SK-N-SH treated with all-trans-retinoic acid at 6 μM for 48 hours (cell line): ENCODE data around the gene CADM2.

Source experiments
- ATAC-seq: fragments of 200-7000 bp; cut with Tn5 transposase; 3 replicates; pipeline ENCODE4 v1.9.1; 2020; ENCODE audit warnings: mild to moderate bottlenecking, moderate library complexity
- ARNTL ChIP-seq: fragments of 450-650 bp; formaldehyde crosslinking; IDR thresholded peaks from 2 replicates; pipeline ENCODE4 v1.5.0; 2020; ENCODE audit warnings: low read depth, mild to moderate bottlenecking, moderate library complexity, borderline replicate concordance
- BACH2 ChIP-seq: fragments of 250-450 bp; sonication (Bioruptor Pico); IDR thresholded peaks from 2 replicates; pipeline ENCODE4 v1.9.0; 2021; ENCODE audit warnings: mild to moderate bottlenecking, borderline replicate concordance
- CREB5 ChIP-seq: fragments of 250-450 bp; sonication (Bioruptor Pico); IDR thresholded peaks from 2 replicates; pipeline ENCODE4 v1.5.1; 2020; ENCODE audit warnings: low read depth, mild to moderate bottlenecking, moderate library complexity
- CSDC2 ChIP-seq: fragments of 250-450 bp; sonication (Bioruptor Pico); IDR thresholded peaks from 2 replicates; pipeline ENCODE4 v1.5.0; 2020; ENCODE audit warnings: mild to moderate bottlenecking, moderate library complexity
- CSRNP3 ChIP-seq: fragments of 250-450 bp; sonication (Bioruptor Pico); IDR thresholded peaks from 2 replicates; pipeline ENCODE4 v1.5.1; 2021; ENCODE audit warnings: mild to moderate bottlenecking, moderate library complexity
- ESRRG ChIP-seq: fragments of 250-450 bp; sonication (Bioruptor Pico); IDR thresholded peaks from 2 replicates; pipeline ENCODE4 v1.6.1; 2021; ENCODE audit warnings: mild to moderate bottlenecking
- GLIS3 ChIP-seq: fragments of 250-450 bp; sonication (Bioruptor Pico); IDR thresholded peaks from 2 replicates; pipeline ENCODE4 v1.5.0; 2020; ENCODE audit warnings: mild to moderate bottlenecking, moderate library complexity
- ISL1 ChIP-seq: fragments of 250-450 bp; sonication (Bioruptor Pico); IDR thresholded peaks from 2 replicates; pipeline ENCODE4 v2.1.2; 2022; ENCODE audit warnings: mild to moderate bottlenecking, moderate library complexity
- OSR1 ChIP-seq: fragments of 250-450 bp; sonication (Bioruptor Pico); IDR thresholded peaks from 2 replicates; pipeline ENCODE4 v1.8.0; 2022; ENCODE audit warnings: moderate library complexity, mild to moderate bottlenecking, inconsistent platforms
- PATZ1 ChIP-seq: fragments of 250-450 bp; sonication (Bioruptor Pico); IDR thresholded peaks from 2 replicates; pipeline ENCODE4 v1.8.0; 2020; ENCODE audit warnings: mild to moderate bottlenecking, moderate library complexity, borderline replicate concordance
- POU6F1 ChIP-seq: fragments of 250-450 bp; sonication (Bioruptor Pico); IDR thresholded peaks from 2 replicates; pipeline ENCODE4 v1.8.0; 2021; ENCODE audit warnings: low read depth, mild to moderate bottlenecking, moderate library complexity, borderline replicate concordance
- PPARA ChIP-seq: fragments of 250-450 bp; sonication (Bioruptor Pico); IDR thresholded peaks from 2 replicates; pipeline ENCODE4 v1.5.0; 2020; ENCODE audit warnings: mild to moderate bottlenecking, borderline replicate concordance
- RARB ChIP-seq: fragments of 250-450 bp; sonication (Bioruptor Pico); IDR thresholded peaks from 2 replicates; pipeline ENCODE4 v1.8.0; 2021; ENCODE audit warnings: mild to moderate bottlenecking, moderate library complexity
- SNAI2 ChIP-seq: fragments of 250-450 bp; sonication (Bioruptor Pico); IDR thresholded peaks from 2 replicates; pipeline ENCODE4 v1.5.0; 2020; ENCODE audit warnings: mild to moderate bottlenecking, moderate library complexity
- TCF4 ChIP-seq: fragments of 250-450 bp; sonication (Bioruptor Pico); IDR thresholded peaks from 2 replicates; pipeline ENCODE4 v1.8.0; 2021; ENCODE audit warnings: mild to moderate bottlenecking, moderate library complexity, borderline replicate concordance
- TOX ChIP-seq: fragments of 250-450 bp; sonication (Bioruptor Pico); IDR thresholded peaks from 2 replicates; pipeline ENCODE4 v1.8.0; 2021; ENCODE audit warnings: mild to moderate bottlenecking, moderate library complexity, borderline replicate concordance
- TSHZ2 ChIP-seq: fragments of 250-450 bp; sonication (Bioruptor Pico); IDR thresholded peaks from 2 replicates; pipeline ENCODE4 v1.5.0; 2020; ENCODE audit warnings: mild to moderate bottlenecking, moderate library complexity
- ZC3H10 ChIP-seq: fragments of 250-450 bp; sonication (Bioruptor Pico); IDR thresholded peaks from 2 replicates; pipeline ENCODE4 v1.5.1; 2021; ENCODE audit warnings: mild to moderate bottlenecking, moderate library complexity
- ZFP3 ChIP-seq: fragments of 250-450 bp; sonication (Bioruptor Pico); IDR thresholded peaks from 2 replicates; pipeline ENCODE4 v1.5.0; 2020; ENCODE audit warnings: mild to moderate bottlenecking, moderate library complexity
- ZFP30 ChIP-seq: fragments of 450-650 bp; formaldehyde crosslinking; IDR thresholded peaks from 2 replicates; pipeline ENCODE4 v1.5.0; 2022; ENCODE audit warnings: mild to moderate bottlenecking, moderate library complexity
- ZNF565 ChIP-seq: fragments of 450-650 bp; formaldehyde crosslinking; conservative IDR thresholded peaks from 2 replicates; pipeline ENCODE4 v1.5.0; 2020; ENCODE audit warnings: low read depth, mild to moderate bottlenecking, moderate library complexity
- ZNF70 ChIP-seq: fragments of 450-650 bp; formaldehyde crosslinking; IDR thresholded peaks from 2 replicates; pipeline ENCODE4 v1.5.0; 2020; ENCODE audit warnings: mild to moderate bottlenecking, moderate library complexity
- ZNF8 ChIP-seq: fragments of 450-650 bp; formaldehyde crosslinking; IDR thresholded peaks from 2 replicates; pipeline ENCODE4 v1.5.0; 2020; ENCODE audit warnings: mild to moderate bottlenecking, moderate library complexity

CADM2 gene

GRCh38 chr3:85254738-85255137 is 295.9 kb downstream of the CADM2 start:
- ATAC-seq: no peak
- TF ChIP-seq ZC3H10 (CRISPR knock-in tag) (no peak), ZNF8 (no peak)

- no peak for TF ChIP-seq ZFP3 (CRISPR knock-in tag)
- TF ChIP-seq ARNTL: no peak
- TF ChIP-seq BACH2: no peak
- TF ChIP-seq ZFP30 (CRISPR knock-in tag): no peak
- TF ChIP-seq ZNF70 (CRISPR knock-in tag): no peak
- TF ChIP-seq TCF4: no peak
- no peak for TF ChIP-seq SNAI2
- no peak for ATAC-seq
Measured at GRCh38 chr3:85255949-85256348, 297.2 kb downstream of the CADM2 start.

GRCh38 chr3:85258326-85258725 is 299.5 kb downstream of the CADM2 start:
- no peak for TF ChIP-seq POU6F1 (CRISPR knock-in tag)
- TF ChIP-seq CSRNP3 (CRISPR knock-in tag): no peak
- no peak for TF ChIP-seq ISL1 (CRISPR knock-in tag)
- TF ChIP-seq OSR1: no peak
- TF ChIP-seq CSDC2 (CRISPR knock-in tag): no peak
- no peak for ATAC-seq

GRCh38 chr3:85258819-85259218 is 300.0 kb downstream of the CADM2 start:
- TF ChIP-seq PPARA (CRISPR knock-in tag) (no peak), TSHZ2 (CRISPR knock-in tag) (no peak), OSR1 (no peak), CREB5 (CRISPR knock-in tag) (no peak), TOX (CRISPR knock-in tag) (no peak), ZFP30 (CRISPR knock-in tag) (no peak), ESRRG (CRISPR knock-in tag) (no peak), POU6F1 (CRISPR knock-in tag) (no peak), TCF4 (no peak), ISL1 (CRISPR knock-in tag) (no peak), CSRNP3 (CRISPR knock-in tag) (no peak), ZNF8 (no peak), ZFP3 (CRISPR knock-in tag) (no peak), BACH2 (no peak), RARB (CRISPR knock-in tag) (no peak), PATZ1 (CRISPR knock-in tag) (no peak), ZNF565 (no peak), GLIS3 (CRISPR knock-in tag) (no peak), ZNF70 (CRISPR knock-in tag) (no peak), ARNTL (no peak)
- TF ChIP-seq, all 23 proteins: peak for 0
- no peak for ATAC-seq
